Measurements from ENCODE around the gene SULT2B1.

SULT2B1 gene

GRCh38 chr19:48588670-48589401 is 36.9 kb downstream of the SULT2B1 start:
- DNase-seq (ENCODE audit: low read depth, low spot score): no peak
- H3K4me3 ChIP-seq (ENCODE audit: low read depth, low read length): peak overlapping the region; percentile 61
- TF ChIP-seq CTCF (IDR thresholded peaks at IDR 0.05; ENCODE audit: insufficient read depth, low read length, missing control alignments): peak; percentile 99
- CTCF ChIA-PET: interaction anchor here (0.6 to 12.9 kb wide), 48 partner anchors 8 to 324 kb away, joined by 3 to 405 read pairs (median 4); partner anchors contain the start of genes CA11, KCNJ14, KDELR1 and SPACA4
- POLR2A ChIA-PET: interaction anchor here (1.0 kb wide), 1 partner anchor 30 kb away, joined by 4 read pairs; the partner anchor contains the start of genes RPL18 and SPHK2

- H3K4me3 ChIP-seq (ENCODE audit: low read depth, low read length): no peak overlapping the region
- no peak for TF ChIP-seq CTCF (IDR thresholded peaks at IDR 0.05; ENCODE audit: insufficient read depth, low read length, missing control alignments)
- no peak for DNase-seq (ENCODE audit: low read depth, low spot score)
- ChIA-PET POLR2A (no interaction called here), CTCF (interaction anchor here (0.8 to 12.9 kb wide), 3 partner anchors 17 to 99 kb away, joined by 3 to 405 read pairs (median 392); no protein-coding TSS in a partner anchor)
These were observed 39.0 kb downstream of the SULT2B1 start for GRCh38 chr19:48591021-48591420.

- ChIA-PET CTCF (interaction anchor here (0.7 to 3.8 kb wide), 8 partner anchors 8 to 105 kb away, joined by 3 to 21 read pairs (median 6); no protein-coding TSS in a partner anchor), POLR2A (interaction anchor here (1.0 kb wide), 1 partner anchor 24 kb away, joined by 3 read pairs; the partner anchor contains the start of genes RPL18 and SPHK2)
- no peak for DNase-seq (ENCODE audit: low read depth, low spot score)
- TF ChIP-seq CTCF (IDR thresholded peaks at IDR 0.05; ENCODE audit: insufficient read depth, low read length, missing control alignments): no peak
- H3K4me3 ChIP-seq (ENCODE audit: low read depth, low read length): no peak overlapping the region
These were observed 43.2 kb downstream of the SULT2B1 start for GRCh38 chr19:48595171-48595570.

- no peak for TF ChIP-seq CTCF (IDR thresholded peaks at IDR 0.05; ENCODE audit: insufficient read depth, low read length, missing control alignments)
- CTCF ChIA-PET: interaction anchor here (0.7 to 3.8 kb wide), 7 partner anchors 9 to 106 kb away, joined by 3 to 21 read pairs (median 6); no protein-coding TSS in a partner anchor
- H3K4me3 ChIP-seq (ENCODE audit: low read depth, low read length): no peak overlapping the region
- DNase-seq (ENCODE audit: low read depth, low spot score): no peak
- POLR2A ChIA-PET: no interaction called here
These were observed 43.9 kb downstream of the SULT2B1 start for GRCh38 chr19:48595833-48596232.

GRCh38 chr19:48596237-48596636 is 44.3 kb downstream of the SULT2B1 start:
- TF ChIP-seq CTCF (IDR thresholded peaks at IDR 0.05; ENCODE audit: insufficient read depth, low read length, missing control alignments): no peak
- no peak for DNase-seq (ENCODE audit: low read depth, low spot score)
- ChIA-PET CTCF (no interaction called here), POLR2A (no interaction called here)
- H3K4me3 ChIP-seq (ENCODE audit: low read depth, low read length): no peak overlapping the region

- H3K4me3 ChIP-seq (ENCODE audit: low read depth, low read length): no peak overlapping the region
These were observed 44.9 kb downstream of the SULT2B1 start for GRCh38 chr19:48596679-48597465.

More at GRCh38 chr19:48596679-48597465, 44.9 kb downstream of the SULT2B1 start:
- ChIA-PET POLR2A (no interaction called here), CTCF (no interaction called here)
- DNase-seq (ENCODE audit: low read depth, low spot score): no peak
- TF ChIP-seq CTCF (IDR thresholded peaks at IDR 0.05; ENCODE audit: insufficient read depth, low read length, missing control alignments): no peak

Measured in AG04449 (cell line).